Measurements from ENCODE around the gene CACNA1E.

The CACNA1E gene

DNA sequence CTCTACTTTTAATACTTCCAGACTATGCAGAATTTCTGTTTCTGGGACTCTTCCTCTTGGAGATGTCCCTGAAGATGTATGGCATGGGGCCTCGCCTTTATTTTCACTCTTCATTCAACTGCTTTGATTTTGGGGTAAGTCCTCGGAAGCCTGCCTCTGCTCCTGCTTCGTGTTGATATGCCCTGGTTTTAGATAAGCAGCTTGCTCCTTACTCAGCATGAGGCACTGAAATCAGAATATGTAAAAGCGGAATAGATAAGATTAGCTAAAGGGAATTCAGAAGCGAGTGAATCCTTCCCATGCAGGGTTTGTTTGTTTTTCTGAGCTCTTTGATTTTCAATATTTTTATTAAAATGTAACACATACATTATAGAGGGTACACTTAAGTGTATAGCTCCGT lies 234.7 kb downstream of the CACNA1E start:
- Mint-ChIP-seq H3K9me3 (peaks cover 4% of the 10 kb centered on the region), H3K36me3 (ENCODE audit: insufficient read depth) (no peaks in the 10 kb centered on the region), H3K4me3 (no peak overlapping the region), H3K27me3 (peaks cover 28% of the 10 kb centered on the region), H3K4me1 (no peaks in the 10 kb centered on the region), H3K27ac (ENCODE audit: low read depth) (no peak overlapping the region)
- DNase-seq (ENCODE audit: low spot score in 2 of 2) (no peak), ATAC-seq (replicated peaks; ENCODE audit: extremely low read depth, poor library complexity, severe bottlenecking) (no peak)

DNA sequence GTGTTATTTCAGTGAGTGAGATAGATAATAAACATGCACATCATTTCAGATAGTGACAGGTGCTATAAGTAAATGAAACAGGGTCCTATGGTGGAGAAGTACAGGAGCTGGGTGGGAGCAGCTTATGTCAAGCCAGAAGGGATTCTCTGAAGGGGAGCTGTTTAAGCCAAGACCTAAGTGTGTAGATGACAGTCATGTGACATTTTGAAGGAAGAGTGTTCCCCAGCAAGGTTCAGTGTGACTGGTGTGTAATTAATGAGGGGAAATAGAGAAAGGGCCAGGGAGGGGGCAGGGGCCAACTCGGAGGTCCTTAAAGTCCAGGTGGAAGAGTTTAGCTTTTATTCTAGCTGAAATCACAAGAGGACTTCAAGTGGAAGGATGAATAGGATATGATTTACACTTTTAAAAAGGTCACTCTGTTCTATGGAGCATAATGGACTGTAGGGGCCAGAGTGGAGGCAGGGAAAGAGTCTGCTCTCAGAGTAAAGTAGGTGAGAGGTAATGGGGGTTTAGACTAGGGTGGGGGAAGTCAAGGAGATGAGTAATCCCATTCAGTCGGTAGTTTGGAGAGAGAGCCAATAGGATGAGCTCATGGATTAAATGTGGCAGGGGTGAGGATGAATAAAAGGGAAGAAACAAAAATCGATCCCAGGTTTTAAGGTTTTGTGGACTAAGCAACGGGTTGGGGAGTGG lies 243.1 kb downstream of the CACNA1E start:
- peaks cover 3% of the 10 kb centered on the region for H3K36me3 Mint-ChIP-seq (ENCODE audit: insufficient read depth)
- peaks cover 15% of the 10 kb centered on the region for H3K27me3 Mint-ChIP-seq
- no peaks in the 10 kb centered on the region for H3K4me1 Mint-ChIP-seq
- no peak for ATAC-seq (replicated peaks; ENCODE audit: extremely low read depth, poor library complexity, severe bottlenecking)
- no peak for DNase-seq (ENCODE audit: low spot score in 2 of 2)
- H3K4me3 Mint-ChIP-seq: no peak overlapping the region
- no peaks in the 10 kb centered on the region for H3K9me3 Mint-ChIP-seq
- H3K27ac Mint-ChIP-seq (ENCODE audit: low read depth): no peak overlapping the region

DNA sequence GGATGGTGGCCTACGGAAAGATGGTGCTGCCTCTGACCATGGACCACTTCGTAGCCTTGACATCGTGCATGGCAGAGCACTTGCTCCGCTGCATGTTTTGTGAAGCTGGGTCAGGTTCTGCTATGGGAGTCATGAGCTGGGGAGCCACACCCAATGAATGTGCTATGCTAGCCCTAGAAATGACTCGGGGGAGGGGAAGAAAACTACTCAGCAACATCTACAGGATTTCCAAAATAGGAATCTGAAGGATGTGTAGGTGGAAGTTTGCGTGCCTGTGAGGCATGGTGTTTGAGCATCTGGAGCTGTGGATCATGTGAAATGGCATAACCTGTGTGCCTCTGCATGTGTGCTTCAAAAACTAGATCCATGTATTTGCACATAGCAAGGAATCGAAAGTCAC lies 247.3 kb downstream of the CACNA1E start:
- ATAC-seq (replicated peaks; ENCODE audit: extremely low read depth, poor library complexity, severe bottlenecking) (no peak), DNase-seq (ENCODE audit: low spot score in 2 of 2) (no peak)
- Mint-ChIP-seq H3K27ac (ENCODE audit: low read depth) (no peak overlapping the region), H3K4me3 (no peak overlapping the region), H3K4me1 (peaks cover 5% of the 10 kb centered on the region), H3K9me3 (no peaks in the 10 kb centered on the region), H3K27me3 (peaks cover 30% of the 10 kb centered on the region), H3K36me3 (ENCODE audit: insufficient read depth) (no peaks in the 10 kb centered on the region)

DNA sequence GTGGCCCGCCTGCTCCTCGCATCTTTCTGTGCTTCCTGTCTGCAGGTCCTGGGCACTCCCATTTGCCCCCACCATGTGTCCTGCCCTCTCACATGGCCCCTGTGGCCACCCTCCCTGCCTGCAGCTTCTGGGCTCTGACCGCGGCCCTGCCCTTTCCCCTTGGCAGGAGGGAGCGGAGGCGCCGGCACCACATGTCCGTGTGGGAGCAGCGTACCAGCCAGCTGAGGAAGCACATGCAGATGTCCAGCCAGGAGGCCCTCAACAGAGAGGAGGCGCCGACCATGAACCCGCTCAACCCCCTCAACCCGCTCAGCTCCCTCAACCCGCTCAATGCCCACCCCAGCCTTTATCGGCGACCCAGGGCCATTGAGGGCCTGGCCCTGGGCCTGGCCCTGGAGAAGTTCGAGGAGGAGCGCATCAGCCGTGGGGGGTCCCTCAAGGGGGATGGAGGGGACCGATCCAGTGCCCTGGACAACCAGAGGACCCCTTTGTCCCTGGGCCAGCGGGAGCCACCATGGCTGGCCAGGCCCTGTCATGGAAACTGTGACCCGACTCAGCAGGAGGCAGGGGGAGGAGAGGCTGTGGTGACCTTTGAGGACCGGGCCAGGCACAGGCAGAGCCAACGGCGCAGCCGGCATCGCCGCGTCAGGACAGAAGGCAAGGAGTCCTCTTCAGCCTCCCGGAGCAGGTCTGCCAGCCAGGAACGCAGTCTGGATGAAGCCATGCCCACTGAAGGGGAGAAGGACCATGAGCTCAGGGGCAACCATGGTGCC lies 249.1 kb downstream of the CACNA1E start:
- no peak for DNase-seq (ENCODE audit: low spot score in 2 of 2)
- H3K27ac Mint-ChIP-seq (ENCODE audit: low read depth): no peak overlapping the region
- H3K4me1 Mint-ChIP-seq: peaks cover 5% of the 10 kb centered on the region
- H3K4me3 Mint-ChIP-seq: no peak overlapping the region
- no peaks in the 10 kb centered on the region for H3K9me3 Mint-ChIP-seq
- no peak for ATAC-seq (replicated peaks; ENCODE audit: extremely low read depth, poor library complexity, severe bottlenecking)
- H3K27me3 Mint-ChIP-seq: peaks cover 35% of the 10 kb centered on the region
- no peaks in the 10 kb centered on the region for H3K36me3 Mint-ChIP-seq (ENCODE audit: insufficient read depth)

GRCh38 chr1:181733486-181733885 lies 250.2 kb downstream of the CACNA1E start:
- no peak for ATAC-seq (replicated peaks; ENCODE audit: extremely low read depth, poor library complexity, severe bottlenecking)
- H3K4me3 Mint-ChIP-seq: no peak overlapping the region
- no peak for DNase-seq (ENCODE audit: low spot score in 2 of 2)
- peaks cover 5% of the 10 kb centered on the region for H3K4me1 Mint-ChIP-seq
- no peaks in the 10 kb centered on the region for H3K36me3 Mint-ChIP-seq (ENCODE audit: insufficient read depth)
- H3K27ac Mint-ChIP-seq (ENCODE audit: low read depth): no peak overlapping the region
- H3K9me3 Mint-ChIP-seq: no peaks in the 10 kb centered on the region
- peaks cover 35% of the 10 kb centered on the region for H3K27me3 Mint-ChIP-seq

DNA sequence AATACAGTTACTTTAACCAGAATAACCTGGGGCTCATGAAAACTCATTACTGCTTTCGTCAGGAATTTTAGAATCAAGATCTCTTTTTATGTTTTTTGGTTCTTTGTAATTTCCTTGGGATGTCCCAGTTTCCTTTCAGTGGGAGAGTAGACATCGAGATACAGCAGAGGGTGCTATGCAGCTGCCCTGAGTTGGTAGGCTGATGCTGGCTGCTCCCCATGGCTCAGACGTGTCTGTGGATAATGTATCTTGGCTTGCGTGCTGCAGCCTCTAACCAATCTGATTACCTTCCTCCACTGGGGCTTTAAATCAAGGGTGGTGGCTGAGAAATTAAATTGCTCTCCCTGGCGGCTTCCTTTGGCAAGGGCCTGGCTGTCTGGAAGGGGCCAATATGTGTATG lies 253.7 kb downstream of the CACNA1E start:
- DNase-seq (ENCODE audit: low spot score in 2 of 2): no peak
- no peak overlapping the region for H3K4me3 Mint-ChIP-seq
- no peaks in the 10 kb centered on the region for H3K9me3 Mint-ChIP-seq
- H3K36me3 Mint-ChIP-seq (ENCODE audit: insufficient read depth): no peaks in the 10 kb centered on the region
- H3K4me1 Mint-ChIP-seq: peaks cover 5% of the 10 kb centered on the region
- peaks cover 45% of the 10 kb centered on the region for H3K27me3 Mint-ChIP-seq
- no peak for ATAC-seq (replicated peaks; ENCODE audit: extremely low read depth, poor library complexity, severe bottlenecking)
- H3K27ac Mint-ChIP-seq (ENCODE audit: low read depth): no peak overlapping the region

DNA sequence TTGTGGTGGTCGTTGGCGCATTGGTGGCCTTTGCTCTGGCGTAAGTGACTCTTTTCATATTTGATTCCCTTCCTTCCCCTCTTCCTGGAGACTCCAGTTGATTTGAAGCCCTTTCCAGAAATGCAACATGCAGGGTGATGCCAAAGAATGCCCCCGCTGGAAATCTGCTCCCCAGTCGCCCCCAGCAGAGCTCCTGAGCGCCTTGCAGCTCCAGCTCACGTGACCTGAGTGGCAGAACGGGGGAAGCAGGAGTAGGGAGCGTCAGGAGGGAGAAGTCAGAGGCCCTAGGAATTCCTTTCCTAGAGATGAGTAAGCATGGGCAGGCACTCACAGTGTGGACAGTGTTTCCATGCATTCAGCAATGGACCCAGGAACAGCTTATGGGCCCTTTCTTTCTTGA lies 255.9 kb downstream of the CACNA1E start:
- Mint-ChIP-seq H3K9me3 (no peaks in the 10 kb centered on the region), H3K27ac (ENCODE audit: low read depth) (no peak overlapping the region), H3K27me3 (peaks cover 52% of the 10 kb centered on the region), H3K36me3 (ENCODE audit: insufficient read depth) (no peaks in the 10 kb centered on the region), H3K4me1 (peaks cover 5% of the 10 kb centered on the region), H3K4me3 (no peak overlapping the region)
- ATAC-seq (replicated peaks; ENCODE audit: extremely low read depth, poor library complexity, severe bottlenecking) (no peak), DNase-seq (ENCODE audit: low spot score in 2 of 2) (no peak)

DNA sequence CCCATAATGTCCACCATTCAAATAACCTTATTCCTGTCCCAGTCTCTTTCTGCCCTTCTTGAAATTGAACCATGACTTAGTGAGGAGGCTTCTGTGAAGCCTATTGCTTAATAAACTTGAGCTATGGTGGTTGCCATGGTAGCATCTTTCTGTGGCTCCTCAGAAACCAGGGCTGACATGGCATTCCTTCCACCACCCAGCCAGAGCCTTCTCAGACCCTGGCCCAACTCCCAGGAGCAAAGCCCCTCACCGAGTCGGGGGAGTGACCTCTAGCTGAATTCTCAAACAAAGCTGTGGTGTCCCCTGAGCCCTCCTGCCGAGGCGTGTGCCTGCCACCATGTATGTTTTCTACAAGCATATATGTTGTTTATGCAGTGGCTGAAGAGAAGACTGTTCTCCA lies 259.1 kb downstream of the CACNA1E start:
- Mint-ChIP-seq H3K9me3 (no peaks in the 10 kb centered on the region), H3K27me3 (peaks cover 34% of the 10 kb centered on the region), H3K4me1 (no peaks in the 10 kb centered on the region), H3K4me3 (no peak overlapping the region), H3K27ac (ENCODE audit: low read depth) (no peak overlapping the region), H3K36me3 (ENCODE audit: insufficient read depth) (no peaks in the 10 kb centered on the region)
- DNase-seq (ENCODE audit: low spot score in 2 of 2) (no peak), ATAC-seq (replicated peaks; ENCODE audit: extremely low read depth, poor library complexity, severe bottlenecking) (no peak)

DNA sequence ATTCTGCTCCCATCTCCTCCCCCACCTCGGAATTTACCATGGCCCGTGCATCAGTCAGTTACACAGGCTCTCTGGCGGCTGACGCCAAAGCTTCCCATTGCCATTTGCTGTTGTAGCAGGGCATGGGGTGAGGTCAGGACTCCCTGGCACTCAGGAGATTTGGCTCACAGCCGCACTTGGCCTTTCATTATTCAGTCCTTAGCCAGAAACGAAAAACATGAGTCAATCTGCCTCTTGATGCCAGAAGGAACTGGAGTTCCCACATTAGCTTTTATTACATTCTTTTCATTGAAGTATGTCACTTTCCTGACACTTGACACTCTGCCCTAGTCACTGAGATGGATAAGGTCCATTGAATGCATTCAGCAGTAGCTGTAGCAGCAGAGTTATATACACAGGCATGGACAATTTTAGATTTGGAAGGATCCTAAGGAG lies 260.6 kb downstream of the CACNA1E start:
- Mint-ChIP-seq H3K27ac (ENCODE audit: low read depth) (no peak overlapping the region), H3K27me3 (peaks cover 34% of the 10 kb centered on the region), H3K4me1 (no peaks in the 10 kb centered on the region), H3K4me3 (no peak overlapping the region), H3K36me3 (ENCODE audit: insufficient read depth) (no peaks in the 10 kb centered on the region), H3K9me3 (no peaks in the 10 kb centered on the region)
- ATAC-seq (replicated peaks; ENCODE audit: extremely low read depth, poor library complexity, severe bottlenecking) (no peak), DNase-seq (ENCODE audit: low spot score in 2 of 2) (no peak)

DNA sequence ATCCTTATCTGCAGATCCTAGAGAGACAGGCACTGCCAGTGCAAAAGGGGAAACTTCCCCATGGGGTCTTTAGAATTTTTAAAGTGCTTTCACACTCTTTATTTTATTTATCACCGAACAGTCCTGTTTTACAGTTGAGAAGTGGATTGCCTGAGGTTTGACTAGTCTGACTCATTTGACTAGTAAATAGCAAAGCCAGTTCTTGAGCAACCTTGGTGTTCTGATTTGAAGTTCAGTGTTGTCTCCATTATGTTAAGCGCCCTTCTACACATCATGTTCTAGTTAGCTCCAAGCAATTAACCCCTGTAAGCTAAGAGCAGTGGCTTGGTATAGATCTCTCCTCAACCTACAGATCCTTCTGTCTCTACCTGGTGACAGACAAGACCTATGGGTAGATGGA lies 262.9 kb downstream of the CACNA1E start:
- Mint-ChIP-seq H3K4me1 (no peaks in the 10 kb centered on the region), H3K36me3 (ENCODE audit: insufficient read depth) (no peaks in the 10 kb centered on the region), H3K27ac (ENCODE audit: low read depth) (no peak overlapping the region), H3K9me3 (no peaks in the 10 kb centered on the region), H3K4me3 (no peak overlapping the region), H3K27me3 (peaks cover 41% of the 10 kb centered on the region)
- no peak for DNase-seq (ENCODE audit: low spot score in 2 of 2)
- no peak for ATAC-seq (replicated peaks; ENCODE audit: extremely low read depth, poor library complexity, severe bottlenecking)

GRCh38 chr1:181748013-181748412 lies 264.7 kb downstream of the CACNA1E start:
- Mint-ChIP-seq H3K27me3 (peaks cover 23% of the 10 kb centered on the region), H3K4me1 (no peaks in the 10 kb centered on the region), H3K9me3 (no peaks in the 10 kb centered on the region), H3K27ac (ENCODE audit: low read depth) (no peak overlapping the region), H3K36me3 (ENCODE audit: insufficient read depth) (no peaks in the 10 kb centered on the region), H3K4me3 (no peak overlapping the region)
- no peak for DNase-seq (ENCODE audit: low spot score in 2 of 2)
- ATAC-seq (replicated peaks; ENCODE audit: extremely low read depth, poor library complexity, severe bottlenecking): no peak

DNA sequence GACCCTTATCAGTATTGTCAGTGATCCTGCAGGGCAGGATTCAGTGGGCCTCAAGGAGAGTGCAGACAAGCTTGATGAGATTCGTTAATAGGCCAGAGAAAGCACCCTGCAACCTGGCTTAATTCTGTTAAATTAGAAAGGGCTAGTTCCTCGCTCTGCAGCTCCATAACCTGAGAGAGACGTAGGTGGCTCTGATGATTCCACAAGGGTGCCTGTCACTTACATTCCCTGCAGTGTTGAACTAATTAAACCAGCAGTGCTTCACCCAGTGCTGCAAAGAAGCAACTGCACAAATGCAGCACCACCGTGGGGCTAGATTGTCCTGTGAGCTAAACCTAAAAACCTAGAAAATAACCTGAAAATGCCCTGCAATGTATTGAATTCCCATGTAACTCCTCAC lies 270.8 kb downstream of the CACNA1E start:
- H3K27me3 Mint-ChIP-seq: peaks cover 30% of the 10 kb centered on the region
- H3K36me3 Mint-ChIP-seq (ENCODE audit: insufficient read depth): no peaks in the 10 kb centered on the region
- H3K4me1 Mint-ChIP-seq: no peaks in the 10 kb centered on the region
- H3K4me3 Mint-ChIP-seq: no peak overlapping the region
- no peaks in the 10 kb centered on the region for H3K9me3 Mint-ChIP-seq
- DNase-seq (ENCODE audit: low spot score in 2 of 2) (no peak), ATAC-seq (replicated peaks; ENCODE audit: extremely low read depth, poor library complexity, severe bottlenecking) (no peak)
- H3K27ac Mint-ChIP-seq (ENCODE audit: low read depth): no peak overlapping the region

- Mint-ChIP-seq H3K36me3 (ENCODE audit: insufficient read depth) (no peaks in the 10 kb centered on the region), H3K27ac (ENCODE audit: low read depth) (no peak overlapping the region), H3K27me3 (peaks cover 32% of the 10 kb centered on the region), H3K4me3 (no peak overlapping the region), H3K9me3 (no peaks in the 10 kb centered on the region), H3K4me1 (no peaks in the 10 kb centered on the region)
- ATAC-seq (replicated peaks; ENCODE audit: extremely low read depth, poor library complexity, severe bottlenecking): no peak
- DNase-seq (ENCODE audit: low spot score in 2 of 2): no peak
Measured at GRCh38 chr1:181759481-181759880, 276.2 kb downstream of the CACNA1E start.
